MM.1S (cell line): ENCODE data around the gene MEGF8.

ENCODE experiments used
- EZH2 ChIP-seq: fragments of 300-600 bp; sonication (generic); optimal IDR thresholded peaks from 2 replicates; pipeline ENCODE3; 2017; ENCODE audit warnings: low read depth, mild to moderate bottlenecking, antibody characterized with exemption, low read length, mixed read lengths
- EZH2phosphoT487 ChIP-seq: fragments of 300-600 bp; sonication (generic); IDR thresholded peaks from 2 replicates; pipeline ENCODE4 v1.6.1; 2018; ENCODE audit warnings: antibody characterized with exemption, low read length
- TF ChIP-seq, protein P1 (sequence below): fragments of 300-600 bp; sonication (generic); IDR thresholded peaks from 2 replicates; pipeline ENCODE4 v1.5.1; 2016; ENCODE audit warnings: antibody characterized with exemption, low read length, mixed read lengths

DNA sequence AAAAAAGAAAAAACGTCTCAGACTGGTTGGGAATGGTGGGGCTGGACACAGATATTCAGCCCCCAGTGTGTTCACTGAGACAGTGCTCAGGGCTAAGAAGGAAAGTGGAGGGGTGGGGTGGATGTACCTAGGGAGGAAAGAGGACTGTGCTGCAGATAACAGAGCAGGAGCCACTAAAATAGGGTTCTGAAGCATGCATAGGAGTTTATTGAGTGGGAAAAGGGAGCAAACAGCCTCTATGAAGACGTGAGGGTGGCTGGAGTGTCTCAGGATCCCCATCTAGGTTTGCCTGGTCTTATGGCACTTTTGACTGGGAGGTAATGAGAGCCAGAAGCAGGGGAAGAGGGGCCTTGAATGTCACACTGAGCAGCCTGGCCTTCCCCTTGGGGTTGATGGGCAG, 3.4 kb downstream of the MEGF8 start:
- TF ChIP-seq, protein P1, sequence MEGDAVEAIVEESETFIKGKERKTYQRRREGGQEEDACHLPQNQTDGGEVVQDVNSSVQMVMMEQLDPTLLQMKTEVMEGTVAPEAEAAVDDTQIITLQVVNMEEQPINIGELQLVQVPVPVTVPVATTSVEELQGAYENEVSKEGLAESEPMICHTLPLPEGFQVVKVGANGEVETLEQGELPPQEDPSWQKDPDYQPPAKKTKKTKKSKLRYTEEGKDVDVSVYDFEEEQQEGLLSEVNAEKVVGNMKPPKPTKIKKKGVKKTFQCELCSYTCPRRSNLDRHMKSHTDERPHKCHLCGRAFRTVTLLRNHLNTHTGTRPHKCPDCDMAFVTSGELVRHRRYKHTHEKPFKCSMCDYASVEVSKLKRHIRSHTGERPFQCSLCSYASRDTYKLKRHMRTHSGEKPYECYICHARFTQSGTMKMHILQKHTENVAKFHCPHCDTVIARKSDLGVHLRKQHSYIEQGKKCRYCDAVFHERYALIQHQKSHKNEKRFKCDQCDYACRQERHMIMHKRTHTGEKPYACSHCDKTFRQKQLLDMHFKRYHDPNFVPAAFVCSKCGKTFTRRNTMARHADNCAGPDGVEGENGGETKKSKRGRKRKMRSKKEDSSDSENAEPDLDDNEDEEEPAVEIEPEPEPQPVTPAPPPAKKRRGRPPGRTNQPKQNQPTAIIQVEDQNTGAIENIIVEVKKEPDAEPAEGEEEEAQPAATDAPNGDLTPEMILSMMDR = no peak
- TF ChIP-seq EZH2 (no peak), EZH2phosphoT487 (no peak)
